Measurements from ENCODE around the gene RITA1. TPM values are rescaled to one million over a fixed set of nuclear protein-coding genes. Genes with fewer than 3 reads are reported as not detected.

The RITA1 gene
- total RNA-seq, 1 experiment from 2014 or later: 20.7 TPM

- no peak for TF ChIP-seq ZBTB33 (IDR thresholded peaks at IDR 0.05; ENCODE audit: extremely low read depth, insufficient replicate concordance, low read length)
These were observed 22.1 kb downstream of the RITA1 start (continued) for GRCh38 chr12:113207613-113208040.

- no peak for ATAC-seq
These were observed 22.8 kb downstream of the RITA1 start for GRCh38 chr12:113208041-113208934.

More at GRCh38 chr12:113208041-113208934, 22.8 kb downstream of the RITA1 start:
- H3K79me2 ChIP-seq (ENCODE audit: insufficient read depth, low read length): no peaks in the 10 kb centered on the region
- ChIA-PET POLR2A (no interaction called here), RAD21 (ENCODE audit: low non-redundant PET in 1 of 2, low total read pairs in 2 of 2, uncharacterized antibody in 2 of 2, unreplicated experiment in 2 of 2) (no interaction called here), CTCF (no interaction called here)
- H3K9ac ChIP-seq (ENCODE audit: low read length): no peak overlapping the region
- no TSS peak for BruUV-seq (replicated peaks)
- no peaks in the 10 kb centered on the region for H3K27me3 ChIP-seq (ENCODE audit: insufficient read depth, low read length)
- H3K27ac ChIP-seq (ENCODE audit: low read depth, low read length): no peak overlapping the region
- no peak overlapping the region for H3K4me2 ChIP-seq (ENCODE audit: low read length)
- peaks cover 18 to 24% of the 10 kb centered on the region in 2 experiments for H3K4me1 ChIP-seq (ENCODE audit: control insufficient read depth in 1 of 2, insufficient read depth in 2 of 2, low read length in 2 of 2)
- no peak for TF ChIP-seq EGR1 (IDR thresholded peaks at IDR 0.05; ENCODE audit: low read depth)
- no peak for TF ChIP-seq REST (IDR thresholded peaks at IDR 0.05; ENCODE audit: low read depth)
- TF ChIP-seq ZFX (IDR thresholded peaks at IDR 0.05): no peak
- no peak for TF ChIP-seq JUND (IDR thresholded peaks at IDR 0.05)
- TF ChIP-seq ATF3 (IDR thresholded peaks at IDR 0.05): no peak
- TF ChIP-seq TCF7L2 (IDR thresholded peaks at IDR 0.05; ENCODE audit: borderline replicate concordance, extremely low read depth, insufficient read depth, insufficient read length): no peak
- no peak for TF ChIP-seq POLR2AphosphoS5 (IDR thresholded peaks at IDR 0.05; ENCODE audit: low read depth, low read length)
- H3K36me3 ChIP-seq (ENCODE audit: control insufficient read depth in 1 of 2, insufficient read depth in 2 of 2, low read length in 2 of 2): no peaks in the 10 kb centered on the region
- H3K4me3 ChIP-seq (replicated peaks in 1 of 2; ENCODE audit: low read depth in 1 of 2, low read length in 2 of 2): no peak overlapping the region
- no peaks in the 10 kb centered on the region for H3K9me3 ChIP-seq (ENCODE audit: control insufficient read depth in 1 of 2, insufficient read depth in 1 of 2, low read depth in 1 of 2, low read length in 2 of 2)
- intact Hi-C loops (cut with micrococcal nuclease): no loop called here
- no peak for DNase-seq (ENCODE audit: low read depth, low spot score)
- H2AFZ ChIP-seq (ENCODE audit: low read depth, low read length, poor library complexity, severe bottlenecking): no peak overlapping the region
- H4K20me1 ChIP-seq (ENCODE audit: insufficient read depth): no peaks in the 10 kb centered on the region
- no peaks in the 10 kb centered on the region for H3K9me2 ChIP-seq (ENCODE audit: insufficient read depth)
